ENCODE data around the gene ALKBH7. TPM values are rescaled to one million over a fixed set of nuclear protein-coding genes. Genes with fewer than 3 reads are reported as not detected.

ALKBH7 gene
- total RNA-seq, 6 experiments from 2014 or later = 40.8 to 60.7 (median 47.9) TPM

DNA sequence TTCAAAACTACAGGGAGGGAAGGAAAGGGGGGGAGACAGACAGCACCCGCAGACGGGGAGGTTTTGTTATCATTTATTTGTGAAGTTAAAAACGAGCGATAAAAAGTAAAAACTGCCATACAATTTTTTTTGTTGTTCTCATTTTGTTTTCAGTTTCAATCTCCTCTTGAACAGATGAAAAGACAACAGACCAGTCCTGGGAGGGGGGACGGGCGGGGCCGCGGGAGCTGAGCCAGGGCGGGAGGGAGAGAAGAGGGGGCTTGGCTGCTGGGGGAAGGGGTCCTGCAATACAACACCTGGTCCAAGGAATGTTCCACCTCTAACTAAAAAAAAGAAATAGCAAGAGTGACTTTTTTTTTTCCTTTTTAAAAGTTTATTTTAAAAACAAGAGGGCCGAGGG lies 40.7 kb downstream of the ALKBH7 start:
- TF ChIP-seq CTCF (IDR thresholded peaks at IDR 0.05) = no peak
- no peak overlapping the region for H3K4me3 Mint-ChIP-seq
- DNase-seq = no peak
- H3K36me3 Mint-ChIP-seq (ENCODE audit: low read depth) = no peaks in the 10 kb centered on the region
- H3K27me3 Mint-ChIP-seq (ENCODE audit: insufficient read depth) = no peaks in the 10 kb centered on the region
- no peaks in the 10 kb centered on the region for H3K9me3 Mint-ChIP-seq
- no peak overlapping the region for H3K27ac Mint-ChIP-seq
- H3K4me1 Mint-ChIP-seq (ENCODE audit: low read depth) = no peaks in the 10 kb centered on the region

DNA sequence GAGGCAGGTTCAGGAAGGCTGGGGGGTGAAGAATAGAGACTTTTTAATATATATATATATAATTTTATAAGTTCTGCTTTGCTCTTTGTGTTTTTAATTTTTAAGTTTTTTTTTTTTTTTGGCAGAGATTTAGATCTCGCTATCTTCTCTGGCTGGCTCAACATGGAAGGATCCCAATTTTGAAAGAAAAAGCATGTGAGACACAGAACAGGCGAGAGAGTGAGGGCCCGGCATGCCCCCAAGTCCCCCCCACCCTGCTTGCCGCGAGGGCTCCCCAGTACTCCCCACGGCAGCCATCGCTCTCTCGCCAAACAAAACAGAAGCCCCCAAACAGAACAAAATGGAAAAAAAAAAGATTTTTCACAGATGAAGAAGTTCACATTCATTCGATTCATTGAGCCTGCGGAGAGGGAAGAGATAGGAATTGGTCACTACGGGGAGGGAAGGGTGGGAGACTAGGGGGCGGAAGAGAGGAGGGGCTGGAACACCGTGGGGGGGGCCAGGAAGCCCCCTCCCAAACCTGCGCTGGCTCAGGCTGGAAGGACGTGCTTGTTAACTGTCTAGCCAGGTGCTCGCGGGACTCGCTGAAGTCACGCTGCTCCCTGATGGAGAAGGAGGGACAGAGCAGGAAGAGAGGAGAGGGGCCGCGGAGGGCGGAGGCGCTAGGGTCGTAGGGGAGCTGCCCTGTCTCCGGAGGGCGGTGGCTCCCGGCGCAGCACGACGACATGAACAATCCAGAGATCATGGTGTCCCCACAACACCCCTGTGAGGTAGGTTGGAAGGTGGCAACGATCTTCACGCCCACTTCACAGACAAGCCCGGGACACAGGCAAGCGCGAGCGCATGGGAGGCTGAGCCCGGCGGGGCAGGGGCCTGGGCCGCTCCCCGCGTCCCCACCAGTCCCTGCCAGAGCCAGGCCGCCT lies 41.4 kb downstream of the ALKBH7 start:
- no peak for TF ChIP-seq CTCF (IDR thresholded peaks at IDR 0.05)
- Mint-ChIP-seq H3K9me3 (no peaks in the 10 kb centered on the region), H3K27me3 (ENCODE audit: insufficient read depth) (no peaks in the 10 kb centered on the region), H3K36me3 (ENCODE audit: low read depth) (no peaks in the 10 kb centered on the region), H3K4me1 (ENCODE audit: low read depth) (no peaks in the 10 kb centered on the region), H3K27ac (no peak overlapping the region), H3K4me3 (no peak overlapping the region)
- DNase-seq = no peak

- DNase-seq = no peak
- Mint-ChIP-seq H3K27me3 (ENCODE audit: insufficient read depth) (no peaks in the 10 kb centered on the region), H3K9me3 (no peaks in the 10 kb centered on the region), H3K27ac (no peak overlapping the region), H3K4me3 (no peak overlapping the region), H3K4me1 (ENCODE audit: low read depth) (no peaks in the 10 kb centered on the region), H3K36me3 (ENCODE audit: low read depth) (peaks cover 2% of the 10 kb centered on the region; the same call in 1 of the 2 replicates)
- TF ChIP-seq CTCF (IDR thresholded peaks at IDR 0.05) = no peak
Measured at GRCh38 chr19:6414793-6415590, 42.4 kb downstream of the ALKBH7 start.

GRCh38 chr19:6415591-6416190 lies 43.1 kb downstream of the ALKBH7 start:
- no peaks in the 10 kb centered on the region for H3K27me3 Mint-ChIP-seq (ENCODE audit: insufficient read depth)
- no peak overlapping the region for H3K27ac Mint-ChIP-seq
- H3K36me3 Mint-ChIP-seq (ENCODE audit: low read depth) = peaks cover 8% of the 10 kb centered on the region
- H3K4me1 Mint-ChIP-seq (ENCODE audit: low read depth) = no peaks in the 10 kb centered on the region; the same call in 1 of the 2 replicates
- H3K9me3 Mint-ChIP-seq = no peaks in the 10 kb centered on the region
- TF ChIP-seq CTCF (IDR thresholded peaks at IDR 0.05) = no peak
- no peak overlapping the region for H3K4me3 Mint-ChIP-seq
- no peak for DNase-seq

DNA sequence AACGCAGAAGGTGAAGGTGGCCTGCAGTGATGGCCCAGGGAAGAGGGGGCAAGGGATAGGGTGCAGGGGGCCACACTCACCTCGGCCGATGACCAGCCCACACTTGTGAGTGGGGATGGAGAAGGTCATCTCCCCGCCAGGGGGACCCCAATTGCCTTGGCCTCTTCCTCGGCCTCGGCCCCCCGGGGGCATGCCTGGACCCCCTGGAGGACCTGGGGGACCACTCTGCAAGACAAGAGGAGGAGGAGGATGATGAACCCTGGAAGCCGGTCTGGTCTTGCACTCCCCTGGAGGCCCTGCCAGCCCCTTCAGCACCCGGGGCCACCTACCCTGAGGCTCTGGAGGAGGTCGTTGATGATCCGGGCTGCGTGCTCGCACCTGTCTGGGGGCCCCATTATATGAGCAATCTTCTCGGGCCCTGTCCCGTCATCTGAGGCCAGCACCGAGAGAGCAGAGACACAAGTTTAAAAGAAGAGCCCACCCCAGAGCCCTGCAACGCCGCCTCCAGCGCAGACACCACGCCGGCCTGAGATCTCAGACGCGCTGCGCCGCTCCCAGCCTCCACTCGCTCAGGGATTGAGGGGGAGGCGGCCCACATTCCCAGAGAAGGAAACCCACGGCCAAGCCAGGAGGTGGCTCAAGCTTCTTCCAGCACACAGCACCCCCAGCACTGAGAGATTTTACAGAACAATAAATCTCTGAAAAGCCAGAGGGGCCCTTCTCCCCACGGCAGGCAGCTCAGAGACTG lies 44.2 kb downstream of the ALKBH7 start:
- Mint-ChIP-seq H3K4me1 (ENCODE audit: low read depth) (no peaks in the 10 kb centered on the region; the same call in 1 of the 2 replicates), H3K36me3 (ENCODE audit: low read depth) (peaks cover 13% of the 10 kb centered on the region), H3K4me3 (no peak overlapping the region), H3K27me3 (ENCODE audit: insufficient read depth) (no peaks in the 10 kb centered on the region), H3K27ac (no peak overlapping the region), H3K9me3 (no peaks in the 10 kb centered on the region)
- TF ChIP-seq CTCF (IDR thresholded peaks at IDR 0.05) = no peak
- no peak for DNase-seq

Data from HFFc6 (cell line).